SK-MEL-5 (cell line): ENCODE results near the gene USP17L19. TPM values are rescaled to one million over a fixed set of nuclear protein-coding genes. Genes with fewer than 3 reads are reported as not detected.
"Not testable (repeated sequence)": the region's sequence is repeated elsewhere in the genome, so short reads cannot be mapped to it uniquely, and the experiment has no call there.

Experiments used
- DNase-seq: peaks from one replicate; pipeline ENCODE4 v3.0.0-alpha.2; 2016; ENCODE audit warnings: low read depth, low spot score
- in situ Hi-C: cut with HindIII; loops from 2 replicates; pipeline ENCODE4 v1.10.0; 2016; ENCODE audit warnings: low sequenced_read_pairs, high pct_unique_total_duplicates, low pct_unique_long_range_greater_than_20kb
- polyA plus RNA-seq, 2 experiments: library from polyadenylated mRNA; depleted of rRNA; stranded (reverse); fragments of >200 nt; gene quantifications; 2 replicates each; pipeline ENCODE4 v1.2.3, GENCODE V29; 2015
- total RNA-seq: library from RNA; depleted of rRNA; stranded (reverse); fragments of >200 nt; shearing (Covaris generic); gene quantifications from 2 replicates; pipeline ENCODE4 v1.2.3, GENCODE V29; 2014; rRNA removed

Gene USP17L19
- not detected in 2 replicates for total RNA-seq
- not detected in 2 replicates for polyA plus RNA-seq (2015; cell fraction: cytosol; rRNA removed)
- not detected in 2 replicates for polyA plus RNA-seq (2015; cell fraction: nucleus; rRNA removed)

DNA sequence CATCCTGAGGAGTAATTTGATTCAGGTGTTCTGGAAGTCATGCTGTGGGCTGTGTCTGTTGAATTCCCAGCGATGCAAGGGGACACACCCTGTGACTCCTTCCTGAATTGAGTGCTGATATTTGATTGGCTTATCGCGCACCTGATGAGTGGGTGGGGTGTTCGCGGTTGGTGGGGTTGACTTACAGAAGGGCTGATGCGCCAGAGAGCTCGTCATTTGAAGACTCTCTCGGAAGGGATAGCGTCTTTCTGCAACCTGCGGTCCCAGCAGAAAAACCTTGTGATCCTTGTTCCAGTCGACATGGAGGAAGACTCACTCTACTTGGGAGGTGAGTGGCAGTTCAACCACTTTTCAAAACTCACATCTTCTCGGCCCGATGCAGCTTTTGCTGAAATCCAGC lies at the start of gene USP17L19:
USP17L19 (plus strand) TSS at position 301 of the 400 bp plus-strand sequence; CDS start at position 301, 0 bp downstream.
- DNase-seq, in situ Hi-C loops: not testable (repeated sequence)

GRCh38 chr4:9210357-9210756 lies 42.8 kb upstream of the USP17L19 start, which contains the start of gene USP17L10:
Gene USP17L10, plus strand, starts transcription at chr4:9210657. Its CDS starts 0 bp downstream, at chr4:9210657.
- in situ Hi-C loops, DNase-seq: not testable (repeated sequence)

DNA sequence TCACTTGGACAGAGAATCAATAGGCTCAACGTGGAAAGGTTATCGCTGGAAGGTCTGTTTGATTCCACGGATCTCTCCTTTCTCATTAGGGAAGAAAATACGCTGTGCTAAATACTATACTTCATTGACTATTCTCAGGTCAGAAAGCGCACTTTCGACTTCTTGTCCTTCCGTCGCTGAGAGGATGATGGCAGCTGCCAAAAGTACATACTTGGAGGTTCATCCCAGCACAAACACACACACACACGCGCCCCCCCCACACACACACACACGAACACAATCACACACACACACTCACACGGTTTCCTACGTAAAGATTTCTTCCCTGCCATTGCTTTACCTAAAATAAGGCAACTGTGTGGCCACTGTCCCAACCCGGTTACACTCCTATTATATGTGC lies 38.5 kb upstream of the USP17L19 start:
- in situ Hi-C loops, result not testable (repeated sequence)

GRCh38 chr4:9215105-9215504 lies 38.1 kb upstream of the USP17L19 start, which contains the start of gene USP17L11:
Gene USP17L11, plus strand, starts transcription at chr4:9215405. Its CDS starts 0 bp downstream, at chr4:9215405.
- in situ Hi-C loops, result not testable (repeated sequence)

More for the DNA sequence above, 38.5 kb upstream of the USP17L19 start:
- not testable (repeated sequence) for DNase-seq

DNA sequence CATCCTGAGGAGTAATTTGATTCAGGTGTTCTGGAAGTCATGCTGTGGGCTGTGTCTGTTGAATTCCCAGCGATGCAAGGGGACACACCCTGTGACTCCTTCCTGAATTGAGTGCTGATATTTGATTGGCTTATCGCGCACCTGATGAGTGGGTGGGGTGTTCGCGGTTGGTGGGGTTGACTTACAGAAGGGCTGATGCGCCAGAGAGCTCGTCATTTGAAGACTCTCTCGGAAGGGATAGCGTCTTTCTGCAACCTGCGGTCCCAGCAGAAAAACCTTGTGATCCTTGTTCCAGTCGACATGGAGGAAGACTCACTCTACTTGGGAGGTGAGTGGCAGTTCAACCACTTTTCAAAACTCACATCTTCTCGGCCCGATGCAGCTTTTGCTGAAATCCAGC lies 33.3 kb upstream of the USP17L19 start, which contains the start of gene USP17L12:
USP17L12 (plus strand) TSS at position 301 of the 400 bp plus-strand sequence; CDS start at position 301, 0 bp downstream.
- in situ Hi-C loops, DNase-seq: not testable (repeated sequence)

More at GRCh38 chr4:9215105-9215504, 38.1 kb upstream of the USP17L19 start, which contains the start of gene USP17L11:
- not testable (repeated sequence) for DNase-seq

DNA sequence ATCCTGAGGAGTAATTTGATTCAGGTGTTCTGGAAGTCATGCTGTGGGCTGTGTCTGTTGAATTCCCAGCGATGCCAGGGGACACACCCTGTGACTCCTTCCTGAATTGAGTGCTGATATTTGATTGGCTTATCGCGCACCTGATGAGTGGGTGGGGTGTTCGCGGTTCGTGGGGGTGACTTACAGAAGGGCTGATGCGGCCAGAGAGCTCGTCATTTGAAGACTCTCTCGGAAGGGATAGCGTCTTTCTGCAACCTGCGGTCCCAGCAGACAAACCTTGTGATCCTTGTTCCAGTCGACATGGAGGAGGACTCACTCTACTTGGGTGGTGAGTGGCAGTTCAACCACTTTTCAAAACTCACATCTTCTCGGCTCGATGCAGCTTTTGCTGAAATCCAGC lies 28.6 kb upstream of the USP17L19 start, which contains the start of gene USP17L13:
USP17L13 (plus strand) TSS at position 301 of the 400 bp plus-strand sequence; CDS start at position 301, 0 bp downstream.
- DNase-seq, in situ Hi-C loops: not testable (repeated sequence)

GRCh38 chr4:9230249-9230648 lies 22.9 kb upstream of the USP17L19 start:
- DNase-seq, in situ Hi-C loops: not testable (repeated sequence)

DNA sequence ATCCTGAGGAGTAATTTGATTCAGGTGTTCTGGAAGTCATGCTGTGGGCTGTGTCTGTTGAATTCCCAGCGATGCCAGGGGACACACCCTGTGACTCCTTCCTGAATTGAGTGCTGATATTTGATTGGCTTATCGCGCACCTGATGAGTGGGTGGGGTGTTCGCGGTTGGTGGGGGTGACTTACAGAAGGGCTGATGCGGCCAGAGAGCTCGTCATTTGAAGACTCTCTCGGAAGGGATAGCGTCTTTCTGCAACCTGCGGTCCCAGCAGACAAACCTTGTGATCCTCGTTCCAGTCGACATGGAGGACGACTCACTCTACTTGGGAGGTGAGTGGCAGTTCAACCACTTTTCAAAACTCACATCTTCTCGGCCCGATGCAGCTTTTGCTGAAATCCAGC lies 19.1 kb upstream of the USP17L19 start, which contains the start of gene USP17L15:
USP17L15 (plus strand) TSS at position 301 of the 400 bp plus-strand sequence; CDS start at position 301, 0 bp downstream.
- in situ Hi-C loops, DNase-seq: not testable (repeated sequence)

DNA sequence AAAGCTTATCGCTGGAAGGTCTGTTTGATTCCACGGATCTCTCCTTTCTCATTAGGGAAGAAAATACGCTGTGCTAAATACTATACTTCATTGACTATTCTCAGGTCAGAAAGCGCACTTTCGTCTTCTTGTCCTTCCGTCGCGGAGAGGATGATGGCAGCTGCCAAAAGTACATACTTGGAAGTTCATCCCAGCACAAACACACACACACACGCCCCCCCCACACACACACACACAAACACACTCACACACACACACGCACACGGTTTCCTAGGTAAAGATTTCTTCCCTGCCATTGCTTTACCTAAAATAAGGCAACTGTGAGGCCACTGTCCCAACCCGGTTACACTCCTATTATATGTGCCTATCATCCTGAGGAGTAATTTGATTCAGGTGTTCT lies 14.7 kb upstream of the USP17L19 start:
- DNase-seq, in situ Hi-C loops: not testable (repeated sequence)

GRCh38 chr4:9243579-9243978 lies 9.6 kb upstream of the USP17L19 start, which contains the start of gene USP17L17:
Gene USP17L17, plus strand, starts transcription at chr4:9243879. Its CDS starts 0 bp downstream, at chr4:9243879.
- in situ Hi-C loops, DNase-seq: not testable (repeated sequence)

DNA sequence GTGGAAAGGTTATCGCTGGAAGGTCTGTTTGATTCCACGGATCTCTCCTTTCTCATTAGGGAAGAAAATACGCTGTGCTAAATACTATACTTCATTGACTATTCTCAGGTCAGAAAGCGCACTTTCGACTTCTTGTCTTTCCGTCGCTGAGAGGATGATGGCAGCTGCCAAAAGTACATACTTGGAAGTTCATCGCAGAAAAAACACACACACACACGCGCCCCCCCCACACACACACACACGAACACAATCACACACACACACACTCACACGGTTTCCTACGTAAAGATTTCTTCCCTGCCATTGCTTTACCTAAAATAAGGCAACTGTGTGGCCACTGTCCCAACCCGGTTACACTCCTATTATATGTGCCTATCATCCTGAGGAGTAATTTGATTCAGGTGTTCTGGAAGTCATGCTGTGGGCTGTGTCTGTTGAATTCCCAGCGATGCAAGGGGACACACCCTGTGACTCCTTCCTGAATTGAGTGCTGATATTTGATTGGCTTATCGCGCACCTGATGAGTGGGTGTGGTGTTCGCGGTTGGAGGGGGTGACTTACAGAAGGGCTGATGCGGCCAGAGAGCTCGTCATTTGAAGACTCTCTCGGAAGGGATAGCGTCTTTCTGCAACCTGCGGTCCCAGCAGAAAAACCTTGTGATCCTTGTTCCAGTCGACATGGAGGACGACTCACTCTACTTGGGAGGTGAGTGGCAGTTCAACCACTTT lies 5.1 kb upstream of the USP17L19 start, which contains the start of gene USP17L18:
USP17L18 (plus strand) TSS at position 678 of the 728 bp plus-strand sequence; CDS start at position 678, 0 bp downstream.
- in situ Hi-C loops, DNase-seq: not testable (repeated sequence)

DNA sequence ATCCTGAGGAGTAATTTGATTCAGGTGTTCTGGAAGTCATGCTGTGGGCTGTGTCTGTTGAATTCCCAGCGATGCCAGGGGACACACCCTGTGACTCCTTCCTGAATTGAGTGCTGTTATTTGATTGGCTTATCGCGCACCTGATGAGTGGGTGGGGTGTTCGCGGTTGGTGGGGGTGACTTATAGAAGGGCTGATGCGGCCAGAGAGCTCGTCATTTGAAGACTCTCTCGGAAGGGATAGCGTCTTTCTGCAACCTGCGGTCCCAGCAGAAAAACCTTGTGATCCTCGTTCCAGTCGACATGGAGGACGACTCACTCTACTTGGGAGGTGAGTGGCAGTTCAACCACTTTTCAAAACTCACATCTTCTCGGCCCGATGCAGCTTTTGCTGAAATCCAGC lies 4.6 kb downstream of the USP17L19 start, which contains the start of gene USP17L20:
USP17L20 (plus strand) TSS at position 301 of the 400 bp plus-strand sequence; CDS start at position 301, 0 bp downstream.
- DNase-seq, in situ Hi-C loops: not testable (repeated sequence)

DNA sequence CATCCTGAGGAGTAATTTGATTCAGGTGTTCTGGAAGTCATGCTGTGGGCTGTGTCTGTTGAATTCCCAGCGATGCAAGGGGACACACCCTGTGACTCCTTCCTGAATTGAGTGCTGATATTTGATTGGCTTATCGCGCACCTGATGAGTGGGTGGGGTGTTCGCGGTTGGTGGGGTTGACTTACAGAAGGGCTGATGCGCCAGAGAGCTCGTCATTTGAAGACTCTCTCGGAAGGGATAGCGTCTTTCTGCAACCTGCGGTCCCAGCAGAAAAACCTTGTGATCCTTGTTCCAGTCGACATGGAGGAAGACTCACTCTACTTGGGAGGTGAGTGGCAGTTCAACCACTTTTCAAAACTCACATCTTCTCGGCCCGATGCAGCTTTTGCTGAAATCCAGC lies 9.4 kb downstream of the USP17L19 start, which contains the start of gene USP17L21:
USP17L21 (plus strand) TSS at position 301 of the 400 bp plus-strand sequence; CDS start at position 301, 0 bp downstream.
- DNase-seq, in situ Hi-C loops: not testable (repeated sequence)

DNA sequence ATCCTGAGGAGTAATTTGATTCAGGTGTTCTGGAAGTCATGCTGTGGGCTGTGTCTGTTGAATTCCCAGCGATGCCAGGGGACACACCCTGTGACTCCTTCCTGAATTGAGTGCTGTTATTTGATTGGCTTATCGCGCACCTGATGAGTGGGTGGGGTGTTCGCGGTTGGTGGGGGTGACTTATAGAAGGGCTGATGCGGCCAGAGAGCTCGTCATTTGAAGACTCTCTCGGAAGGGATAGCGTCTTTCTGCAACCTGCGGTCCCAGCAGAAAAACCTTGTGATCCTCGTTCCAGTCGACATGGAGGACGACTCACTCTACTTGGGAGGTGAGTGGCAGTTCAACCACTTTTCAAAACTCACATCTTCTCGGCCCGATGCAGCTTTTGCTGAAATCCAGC lies 14.1 kb downstream of the USP17L19 start, which contains the start of gene USP17L22:
USP17L22 (plus strand) TSS at position 301 of the 400 bp plus-strand sequence; CDS start at position 301, 0 bp downstream.
- DNase-seq, in situ Hi-C loops: not testable (repeated sequence)

- DNase-seq, in situ Hi-C loops: not testable (repeated sequence)
Observed at GRCh38 chr4:9271719-9272118, 18.5 kb downstream of the USP17L19 start.
